Glutamatergic neuron (in vitro differentiated cells): ENCODE measurements around the gene HLA-B. TPM values are rescaled to one million over a fixed set of nuclear protein-coding genes. Genes with fewer than 3 reads are reported as not detected.

Experiments
- DNase-seq: peaks from one replicate; pipeline ENCODE4 v3.0.0; 2022
- H3K27ac Mint-ChIP-seq: one replicate; pipeline ENCODE4 v1.8.0; 2020; ENCODE audit warnings: mild to moderate bottlenecking, mixed read lengths, inconsistent platforms; ENCODE audit not compliant: unreplicated experiment
- H3K27me3 Mint-ChIP-seq: one replicate; pipeline ENCODE4 v1.8.0; 2020; ENCODE audit warnings: mild to moderate bottlenecking, moderate library complexity, mixed read lengths, inconsistent platforms; ENCODE audit not compliant: unreplicated experiment
- H3K36me3 Mint-ChIP-seq: one replicate; pipeline ENCODE4 v1.8.0; 2020; ENCODE audit warnings: mild to moderate bottlenecking, mixed read lengths, inconsistent platforms; ENCODE audit not compliant: unreplicated experiment
- H3K4me1 Mint-ChIP-seq: one replicate; pipeline ENCODE4 v1.8.0; 2020; ENCODE audit warnings: mild to moderate bottlenecking, low read depth, mixed read lengths, inconsistent platforms; ENCODE audit not compliant: unreplicated experiment
- H3K4me3 Mint-ChIP-seq: one replicate; pipeline ENCODE4 v1.8.0; 2020; ENCODE audit warnings: mild to moderate bottlenecking, mixed read lengths, inconsistent platforms; ENCODE audit not compliant: unreplicated experiment
- H3K9me3 Mint-ChIP-seq: one replicate; pipeline ENCODE4 v1.8.0; 2020; ENCODE audit warnings: mild to moderate bottlenecking, moderate library complexity, mixed read lengths, inconsistent platforms; ENCODE audit not compliant: unreplicated experiment
- CTCF ChIP-seq: fragments of 200-600 bp; sonication (generic); IDR thresholded peaks from one replicate; pipeline ENCODE4 v1.5.0; 2021; ENCODE audit not compliant: partially characterized antibody, unreplicated experiment
- total RNA-seq: library from RNA; stranded (reverse); fragmentation: NEBNext Ultra II Directional; extraction: Animal tissue kit (Norgen Biotek cat#: 25700); gene quantifications from one replicate; pipeline ENCODE4 v1.2.1, GENCODE V29; 2021; ENCODE audit not compliant: unreplicated experiment

Gene HLA-B
- total RNA-seq, 1 donor from 2014 or later: 11.4 TPM

DNA sequence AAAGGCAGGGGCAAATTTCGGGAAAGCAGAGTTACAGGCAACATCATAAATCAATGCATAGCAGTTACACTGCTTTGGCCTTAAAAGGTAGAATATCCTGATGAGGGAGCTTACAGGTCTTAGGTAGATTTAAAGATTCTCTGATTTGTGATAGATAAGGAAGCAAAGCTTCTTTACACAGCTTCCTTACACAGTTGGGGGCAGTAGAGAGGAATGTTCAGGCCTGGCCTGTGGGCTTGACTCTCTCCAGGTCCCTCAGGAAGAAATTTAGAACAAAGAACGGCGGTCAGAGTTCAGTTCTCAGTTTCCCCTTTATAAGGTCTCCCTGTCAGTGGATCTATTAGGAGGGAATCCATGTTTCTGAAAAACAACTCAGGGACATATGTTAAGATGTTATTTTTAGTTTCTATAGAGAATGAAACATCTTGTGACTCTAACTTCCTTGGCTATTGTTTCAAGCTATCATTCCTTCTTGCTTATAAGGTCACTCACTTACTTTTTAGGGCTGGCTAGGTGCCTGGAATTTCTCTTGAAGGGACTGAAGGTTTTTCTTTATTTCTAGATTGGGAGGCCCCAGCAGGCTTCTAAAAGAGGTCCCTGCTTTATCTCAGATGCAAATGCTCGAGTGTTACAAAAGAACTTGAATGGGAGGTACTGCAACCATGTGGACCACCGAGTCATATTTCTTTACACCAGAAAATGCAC, 11.8 kb downstream of the HLA-B start:
- H3K9me3 Mint-ChIP-seq: no peaks in the 10 kb centered on the region
- H3K4me1 Mint-ChIP-seq: no peaks in the 10 kb centered on the region
- no peaks in the 10 kb centered on the region for H3K27me3 Mint-ChIP-seq
- no peak for TF ChIP-seq CTCF
- H3K36me3 Mint-ChIP-seq: peaks cover 11% of the 10 kb centered on the region
- H3K4me3 Mint-ChIP-seq: no peak overlapping the region
- no peak for DNase-seq
- no peak overlapping the region for H3K27ac Mint-ChIP-seq

GRCh38 chr6:31340228-31340627, 16.8 kb downstream of the HLA-B start:
- Mint-ChIP-seq H3K9me3 (peaks cover 4% of the 10 kb centered on the region), H3K36me3 (peaks cover 32% of the 10 kb centered on the region), H3K27ac (no peak overlapping the region), H3K4me1 (no peaks in the 10 kb centered on the region), H3K27me3 (no peaks in the 10 kb centered on the region), H3K4me3 (no peak overlapping the region)
- TF ChIP-seq CTCF: no peak
- no peak for DNase-seq

DNA sequence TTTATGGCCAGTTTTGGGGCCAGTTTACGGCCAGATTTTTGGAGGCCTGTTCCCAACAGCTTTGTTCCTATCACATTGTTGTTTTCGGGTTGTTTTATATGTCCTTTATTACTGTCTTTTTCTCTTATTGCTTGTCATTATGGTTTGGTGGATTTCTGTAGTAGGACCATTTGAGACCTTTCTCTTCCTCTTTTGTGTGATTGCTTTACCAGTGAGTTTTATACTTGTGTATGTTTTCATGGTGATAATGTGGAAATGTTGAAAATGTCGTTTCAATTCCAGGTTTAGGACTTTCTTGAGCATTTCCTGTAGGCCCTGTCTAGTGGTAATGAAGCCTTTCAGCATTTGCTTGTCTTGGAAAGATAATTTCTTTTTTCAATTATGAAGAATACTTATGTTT, 17.8 kb downstream of the HLA-B start:
- no peak overlapping the region for H3K4me3 Mint-ChIP-seq
- no peak for TF ChIP-seq CTCF
- no peaks in the 10 kb centered on the region for H3K27me3 Mint-ChIP-seq
- peaks cover 4% of the 10 kb centered on the region for H3K9me3 Mint-ChIP-seq
- DNase-seq: no peak
- H3K4me1 Mint-ChIP-seq: no peaks in the 10 kb centered on the region
- H3K36me3 Mint-ChIP-seq: peaks cover 38% of the 10 kb centered on the region
- H3K27ac Mint-ChIP-seq: no peak overlapping the region

DNA sequence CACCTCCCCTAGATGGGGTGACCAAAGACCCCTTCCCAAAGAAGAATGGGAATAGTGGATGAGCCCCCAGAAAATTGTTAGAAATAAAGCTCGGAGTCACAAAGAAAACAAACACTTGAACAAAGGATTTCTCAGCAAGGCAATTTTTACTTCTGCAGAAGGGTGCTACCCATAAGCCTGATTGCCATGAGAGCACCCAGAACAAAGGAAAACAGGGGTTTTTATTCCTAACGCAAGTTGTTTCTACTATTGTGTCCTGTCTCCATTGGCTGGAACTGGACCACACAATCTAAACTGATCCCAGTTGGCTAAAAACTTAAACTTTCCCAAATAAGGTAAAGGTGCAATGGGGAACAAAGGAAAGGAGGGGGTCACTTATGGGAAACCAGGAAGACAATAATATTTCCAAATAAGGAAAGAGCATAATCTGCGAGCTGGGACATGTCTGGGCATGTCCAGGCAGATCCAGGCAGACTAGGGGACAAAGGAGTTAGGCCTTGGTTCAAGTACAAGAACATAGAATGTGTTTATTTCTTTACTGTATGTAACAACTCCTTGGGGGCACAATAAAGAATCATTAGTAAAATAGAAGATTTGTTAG, 20.0 kb downstream of the HLA-B start:
- no peak for DNase-seq
- H3K27me3 Mint-ChIP-seq: no peaks in the 10 kb centered on the region
- no peak overlapping the region for H3K27ac Mint-ChIP-seq
- H3K9me3 Mint-ChIP-seq: peaks cover 4% of the 10 kb centered on the region
- TF ChIP-seq CTCF: no peak
- H3K4me1 Mint-ChIP-seq: no peaks in the 10 kb centered on the region
- peaks cover 38% of the 10 kb centered on the region for H3K36me3 Mint-ChIP-seq
- no peak overlapping the region for H3K4me3 Mint-ChIP-seq
